ENCODE data around the gene FAM110C. TPM values are rescaled to one million over a fixed set of nuclear protein-coding genes. Genes with fewer than 3 reads are reported as not detected.

FAM110C gene
- total RNA-seq, 1 experiment from 2014 or later: 5.0 TPM

GRCh38 chr2:36318-36717 is 10.0 kb downstream of the FAM110C start:
- Histone ChIP-seq H3K4me2 (ENCODE audit: low read length) (peak overlapping the region; percentile 16; the same call in 1 of the 2 replicates), H3K9me2 (replicated peaks; ENCODE audit: low read length) (no peaks in the 10 kb centered on the region), H3K9ac (ENCODE audit: low read length) (no peak overlapping the region), H3K36me3 (ENCODE audit: low read depth, low read length) (no peaks in the 10 kb centered on the region), H3K9me3 (ENCODE audit: low read length) (no peaks in the 10 kb centered on the region), H3K4me1 (ENCODE audit: insufficient read depth, low read length) (peaks cover 31% of the 10 kb centered on the region), H3K4me3 (ENCODE audit: low read length) (no peak overlapping the region), H3K79me2 (ENCODE audit: low read length) (no peaks in the 10 kb centered on the region), H2AFZ (ENCODE audit: low read length) (no peak overlapping the region), H3K27ac (ENCODE audit: low read length) (peak overlapping the region; percentile 25; the same call in 1 of the 2 replicates), H3K27me3 (ENCODE audit: low read length) (no peaks in the 10 kb centered on the region), H3F3A (ENCODE audit: low read length, unreplicated experiment) (no peaks in the 10 kb centered on the region), H4K20me1 (ENCODE audit: low read length) (no peaks in the 10 kb centered on the region)
- intact Hi-C loops (cut with micrococcal nuclease): no loop called here
- ChIA-PET POLR2A (ENCODE audit: unreplicated experiment) (no interaction called here), CTCF (no interaction called here)
- BruUV-seq (replicated peaks): no TSS peak
- no peak for DNase-seq
- ATAC-seq: no peak
- TF ChIP-seq EZH2 (IDR thresholded peaks at IDR 0.05; ENCODE audit: low read length, unreplicated experiment) (no peak), EZH2phosphoT487 (IDR thresholded peaks at IDR 0.05; ENCODE audit: borderline replicate concordance, low read length) (no peak), CTCF (conservative IDR thresholded peaks at IDR 0.05; ENCODE audit: low read depth, low read length) (no peak)

- H3K36me3 ChIP-seq (ENCODE audit: low read depth, low read length): no peaks in the 10 kb centered on the region
- H3F3A ChIP-seq (ENCODE audit: low read length, unreplicated experiment): no peaks in the 10 kb centered on the region
- H3K9ac ChIP-seq (ENCODE audit: low read length): no peak overlapping the region
- H3K9me3 ChIP-seq (ENCODE audit: low read length): no peaks in the 10 kb centered on the region
- no peaks in the 10 kb centered on the region for H3K79me2 ChIP-seq (ENCODE audit: low read length)
- intact Hi-C loops (cut with micrococcal nuclease): no loop called here
- H4K20me1 ChIP-seq (ENCODE audit: low read length): no peaks in the 10 kb centered on the region
- H3K4me3 ChIP-seq (ENCODE audit: low read length): no peak overlapping the region
- TF ChIP-seq CTCF (conservative IDR thresholded peaks at IDR 0.05; ENCODE audit: low read depth, low read length) (no peak), EZH2 (IDR thresholded peaks at IDR 0.05; ENCODE audit: low read length, unreplicated experiment) (no peak), EZH2phosphoT487 (IDR thresholded peaks at IDR 0.05; ENCODE audit: borderline replicate concordance, low read length) (no peak)
- H3K9me2 ChIP-seq (replicated peaks; ENCODE audit: low read length): no peaks in the 10 kb centered on the region
- no peak overlapping the region for H2AFZ ChIP-seq (ENCODE audit: low read length)
- peaks cover 31% of the 10 kb centered on the region for H3K4me1 ChIP-seq (ENCODE audit: insufficient read depth, low read length)
- no TSS peak for BruUV-seq (replicated peaks)
- POLR2A ChIA-PET (ENCODE audit: unreplicated experiment): no interaction called here
- ATAC-seq (peak; percentile 35), DNase-seq (peak; percentile 70)
- H3K27ac ChIP-seq (ENCODE audit: low read length): 0 out of 2 replicates have a peak overlapping the region, but pooled peaks have one; percentile 25
- no peaks in the 10 kb centered on the region for H3K27me3 ChIP-seq (ENCODE audit: low read length)
- peak overlapping the region; percentile 34; the same call in 1 of the 2 replicates for H3K4me2 ChIP-seq (ENCODE audit: low read length)
- CTCF ChIA-PET: no interaction called here
These were observed 10.5 kb downstream of the FAM110C start for GRCh38 chr2:35852-36251.

- peaks cover 31% of the 10 kb centered on the region for H3K4me1 ChIP-seq (ENCODE audit: insufficient read depth, low read length)
These were observed 12.7 kb downstream of the FAM110C start for GRCh38 chr2:33620-34019.

More at GRCh38 chr2:33620-34019, 12.7 kb downstream of the FAM110C start:
- H3K9me3 ChIP-seq (ENCODE audit: low read length): no peaks in the 10 kb centered on the region
- BruUV-seq (replicated peaks): no TSS peak
- H3F3A ChIP-seq (ENCODE audit: low read length, unreplicated experiment): no peaks in the 10 kb centered on the region
- H3K79me2 ChIP-seq (ENCODE audit: low read length): no peaks in the 10 kb centered on the region
- H3K27me3 ChIP-seq (ENCODE audit: low read length): no peaks in the 10 kb centered on the region
- intact Hi-C loops (cut with micrococcal nuclease): no loop called here
- peak overlapping the region; percentile 31; the same call in 1 of the 2 replicates for H3K4me2 ChIP-seq (ENCODE audit: low read length)
- H3K27ac ChIP-seq (ENCODE audit: low read length): peak overlapping the region; percentile 73
- POLR2A ChIA-PET (ENCODE audit: unreplicated experiment): no interaction called here
- H4K20me1 ChIP-seq (ENCODE audit: low read length): no peaks in the 10 kb centered on the region
- H3K9ac ChIP-seq (ENCODE audit: low read length): no peak overlapping the region
- no peak for TF ChIP-seq CTCF (conservative IDR thresholded peaks at IDR 0.05; ENCODE audit: low read depth, low read length)
- TF ChIP-seq EZH2 (IDR thresholded peaks at IDR 0.05; ENCODE audit: low read length, unreplicated experiment): no peak
- TF ChIP-seq EZH2phosphoT487 (IDR thresholded peaks at IDR 0.05; ENCODE audit: borderline replicate concordance, low read length): no peak
- H3K4me3 ChIP-seq (ENCODE audit: low read length): no peak overlapping the region
- peak; percentile 80 for ATAC-seq
- H2AFZ ChIP-seq (ENCODE audit: low read length): peak overlapping the region; percentile 46; the same call in 1 of the 2 replicates
- CTCF ChIA-PET: no interaction called here
- H3K9me2 ChIP-seq (replicated peaks; ENCODE audit: low read length): no peaks in the 10 kb centered on the region
- no peaks in the 10 kb centered on the region for H3K36me3 ChIP-seq (ENCODE audit: low read depth, low read length)
- peak; percentile 75 for DNase-seq

Measured in PC-3 (cell line).